Thyroid gland (tissue), 4 donors: Measurements from ENCODE around the gene IFIT3. TPM values are rescaled to one million over a fixed set of nuclear protein-coding genes. Genes with fewer than 3 reads are reported as not detected.

Experiments used
- DNase-seq, 2 donors: peaks; one replicate each; pipeline ENCODE4 v3.0.0-alpha.2; 2019
- H3K27ac ChIP-seq, 3 donors: fragments of 200-600 bp; sonication (generic); 1 replicate in 2 of 3; 2 replicates in 1 of 3; pipeline ENCODE4 v1.5.1; 2016 to 2019; ENCODE audit warnings: mild to moderate bottlenecking in 1 of 3, moderate library complexity in 1 of 3
- H3K27me3 ChIP-seq: fragments of 200-600 bp; sonication (generic); one replicate; pipeline ENCODE4 v1.5.1; 2019
- H3K36me3 ChIP-seq, 2 donors: fragments of 200-600 bp; sonication (generic); one replicate each; pipeline ENCODE4 v1.5.1; 2016 to 2019
- H3K4me1 ChIP-seq, 2 donors: fragments of 200-600 bp; sonication (generic); one replicate each; pipeline ENCODE4 v1.5.1; 2017 to 2019
- H3K4me3 ChIP-seq, 3 donors: fragments of 200-600 bp; sonication (generic); replicated peaks in 1 of 3; 1 replicate in 2 of 3; 2 replicates in 1 of 3; pipeline ENCODE4 v1.5.1; 2016; ENCODE audit warnings: mild to moderate bottlenecking in 1 of 3
- H3K9me3 ChIP-seq: fragments of 200-600 bp; sonication (generic); one replicate; pipeline ENCODE4 v1.5.1; 2017
- POLR2A ChIP-seq, 2 donors: fragments of 450-650 bp; IDR thresholded peaks; one replicate each; pipeline ENCODE4 v1.6.1; 2017; ENCODE audit warnings: antibody characterized with exemption in 2 of 2, mild to moderate bottlenecking in 2 of 2, moderate library complexity in 1 of 2
- WGBS, 2 donors: methylation state at CpG; one replicate each; pipeline ENCODE4 v1.1.5; 2017; 5-methylcytosine and 5-hydroxymethylcytosine counted together
- intact Hi-C: fragments of 100-400 bp; cut with DNase I; formaldehyde crosslinking; loops from one replicate; pipeline ENCODE4 v1.15.1; 2023
- total RNA-seq, 4 donors: library from RNA; depleted of rRNA; stranded (reverse); fragments of >200 nt; gene quantifications; one replicate each; pipeline ENCODE4 v1.2.3, GENCODE V29; 2016
- TF ChIP-seq, protein P1 (sequence below), 6 experiments: fragments of 200-600 bp in 3 of 6; fragments of 450-650 bp in 3 of 6; sonication (generic) in 3 of 6; IDR thresholded peaks; one replicate each; pipeline ENCODE4 v1.5.1; 2016 to 2019; ENCODE audit warnings: antibody characterized with exemption in 6 of 6, mild to moderate bottlenecking in 2 of 6, inconsistent platforms in 1 of 6, moderate library complexity in 1 of 6

Gene IFIT3
- total RNA-seq, 4 donors from 2014 or later = 5.9 to 11.4 (median 8.8) TPM

DNA sequence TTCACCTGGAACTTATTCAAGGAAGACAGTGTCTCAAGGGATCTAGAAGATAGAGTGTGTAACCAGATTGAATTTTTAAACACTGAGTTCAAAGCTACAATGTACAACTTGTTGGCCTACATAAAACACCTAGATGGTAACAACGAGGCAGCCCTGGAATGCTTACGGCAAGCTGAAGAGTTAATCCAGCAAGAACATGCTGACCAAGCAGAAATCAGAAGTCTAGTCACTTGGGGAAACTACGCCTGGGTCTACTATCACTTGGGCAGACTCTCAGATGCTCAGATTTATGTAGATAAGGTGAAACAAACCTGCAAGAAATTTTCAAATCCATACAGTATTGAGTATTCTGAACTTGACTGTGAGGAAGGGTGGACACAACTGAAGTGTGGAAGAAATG, 10.9 kb downstream of the IFIT3 start:
- 86 to 90% methylated on average over 3 of the region's 3 CpGs for WGBS, 2 donors
- peaks cover 0 to 6% of the 10 kb centered on the region in 2 donors for H3K36me3 ChIP-seq
- no peak overlapping the region for H3K4me3 ChIP-seq
- intact Hi-C loops = no loop called here
- H3K9me3 ChIP-seq = no peaks in the 10 kb centered on the region
- peaks cover 2 to 5% of the 10 kb centered on the region in 2 donors for H3K4me1 ChIP-seq
- H3K27me3 ChIP-seq = no peaks in the 10 kb centered on the region
- no peak for TF ChIP-seq POLR2A (IDR thresholded peaks at IDR 0.05)
- TF ChIP-seq, protein P1, sequence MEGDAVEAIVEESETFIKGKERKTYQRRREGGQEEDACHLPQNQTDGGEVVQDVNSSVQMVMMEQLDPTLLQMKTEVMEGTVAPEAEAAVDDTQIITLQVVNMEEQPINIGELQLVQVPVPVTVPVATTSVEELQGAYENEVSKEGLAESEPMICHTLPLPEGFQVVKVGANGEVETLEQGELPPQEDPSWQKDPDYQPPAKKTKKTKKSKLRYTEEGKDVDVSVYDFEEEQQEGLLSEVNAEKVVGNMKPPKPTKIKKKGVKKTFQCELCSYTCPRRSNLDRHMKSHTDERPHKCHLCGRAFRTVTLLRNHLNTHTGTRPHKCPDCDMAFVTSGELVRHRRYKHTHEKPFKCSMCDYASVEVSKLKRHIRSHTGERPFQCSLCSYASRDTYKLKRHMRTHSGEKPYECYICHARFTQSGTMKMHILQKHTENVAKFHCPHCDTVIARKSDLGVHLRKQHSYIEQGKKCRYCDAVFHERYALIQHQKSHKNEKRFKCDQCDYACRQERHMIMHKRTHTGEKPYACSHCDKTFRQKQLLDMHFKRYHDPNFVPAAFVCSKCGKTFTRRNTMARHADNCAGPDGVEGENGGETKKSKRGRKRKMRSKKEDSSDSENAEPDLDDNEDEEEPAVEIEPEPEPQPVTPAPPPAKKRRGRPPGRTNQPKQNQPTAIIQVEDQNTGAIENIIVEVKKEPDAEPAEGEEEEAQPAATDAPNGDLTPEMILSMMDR (IDR thresholded peaks at IDR 0.05) = no peak
- no peak for DNase-seq
- no peak overlapping the region for H3K27ac ChIP-seq

DNA sequence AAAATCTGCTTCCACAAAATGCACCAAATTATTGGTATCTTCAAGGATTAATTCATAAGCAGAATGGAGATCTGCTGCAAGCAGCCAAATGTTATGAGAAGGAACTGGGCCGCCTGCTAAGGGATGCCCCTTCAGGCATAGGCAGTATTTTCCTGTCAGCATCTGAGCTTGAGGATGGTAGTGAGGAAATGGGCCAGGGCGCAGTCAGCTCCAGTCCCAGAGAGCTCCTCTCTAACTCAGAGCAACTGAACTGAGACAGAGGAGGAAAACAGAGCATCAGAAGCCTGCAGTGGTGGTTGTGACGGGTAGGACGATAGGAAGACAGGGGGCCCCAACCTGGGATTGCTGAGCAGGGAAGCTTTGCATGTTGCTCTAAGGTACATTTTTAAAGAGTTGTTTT, 12.1 kb downstream of the IFIT3 start:
- H3K27me3 ChIP-seq = no peaks in the 10 kb centered on the region
- TF ChIP-seq POLR2A (IDR thresholded peaks at IDR 0.05) = no peak
- TF ChIP-seq, protein P1 (IDR thresholded peaks at IDR 0.05) = no peak
- intact Hi-C loops = no loop called here
- no peak overlapping the region for H3K27ac ChIP-seq
- 94 to 97% methylated on average over 3 to 4 of the region's 4 CpGs for WGBS, 2 donors
- no peak overlapping the region for H3K4me3 ChIP-seq
- no peak for DNase-seq
- no peaks in the 10 kb centered on the region for H3K4me1 ChIP-seq
- H3K36me3 ChIP-seq = peaks cover 0 to 6% of the 10 kb centered on the region in 2 donors
- H3K9me3 ChIP-seq = no peaks in the 10 kb centered on the region

DNA sequence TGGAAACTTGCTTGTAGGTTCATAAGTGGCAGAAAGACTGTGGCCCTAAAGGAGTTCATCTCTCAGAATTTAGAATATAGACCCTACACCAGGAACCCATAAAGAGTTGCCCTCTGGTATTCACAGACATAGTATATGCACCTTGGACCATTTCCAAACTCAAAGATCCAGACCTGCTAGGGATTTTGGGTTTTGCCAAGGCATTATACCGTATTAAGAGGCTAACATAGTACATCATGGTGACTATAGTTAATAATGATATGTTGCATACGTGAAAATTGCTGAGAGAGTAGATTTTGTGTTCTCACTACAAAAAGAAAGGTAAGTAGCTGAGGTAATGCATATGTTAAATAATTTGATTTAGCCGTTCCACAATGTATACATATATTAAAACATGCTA, 13.9 kb downstream of the IFIT3 start:
- intact Hi-C loops = no loop called here
- H3K36me3 ChIP-seq = peaks cover 0 to 6% of the 10 kb centered on the region in 2 donors
- H3K9me3 ChIP-seq = no peaks in the 10 kb centered on the region
- H3K4me3 ChIP-seq = no peak overlapping the region
- 93 to 94% methylated on average over 3 of the region's 3 CpGs for WGBS, 2 donors
- no peak for TF ChIP-seq POLR2A (IDR thresholded peaks at IDR 0.05)
- TF ChIP-seq, protein P1 (IDR thresholded peaks at IDR 0.05) = no peak
- H3K4me1 ChIP-seq = peaks cover 0 to 6% of the 10 kb centered on the region in 2 donors
- H3K27ac ChIP-seq = no peak overlapping the region
- H3K27me3 ChIP-seq = no peaks in the 10 kb centered on the region
- DNase-seq = no peak

DNA sequence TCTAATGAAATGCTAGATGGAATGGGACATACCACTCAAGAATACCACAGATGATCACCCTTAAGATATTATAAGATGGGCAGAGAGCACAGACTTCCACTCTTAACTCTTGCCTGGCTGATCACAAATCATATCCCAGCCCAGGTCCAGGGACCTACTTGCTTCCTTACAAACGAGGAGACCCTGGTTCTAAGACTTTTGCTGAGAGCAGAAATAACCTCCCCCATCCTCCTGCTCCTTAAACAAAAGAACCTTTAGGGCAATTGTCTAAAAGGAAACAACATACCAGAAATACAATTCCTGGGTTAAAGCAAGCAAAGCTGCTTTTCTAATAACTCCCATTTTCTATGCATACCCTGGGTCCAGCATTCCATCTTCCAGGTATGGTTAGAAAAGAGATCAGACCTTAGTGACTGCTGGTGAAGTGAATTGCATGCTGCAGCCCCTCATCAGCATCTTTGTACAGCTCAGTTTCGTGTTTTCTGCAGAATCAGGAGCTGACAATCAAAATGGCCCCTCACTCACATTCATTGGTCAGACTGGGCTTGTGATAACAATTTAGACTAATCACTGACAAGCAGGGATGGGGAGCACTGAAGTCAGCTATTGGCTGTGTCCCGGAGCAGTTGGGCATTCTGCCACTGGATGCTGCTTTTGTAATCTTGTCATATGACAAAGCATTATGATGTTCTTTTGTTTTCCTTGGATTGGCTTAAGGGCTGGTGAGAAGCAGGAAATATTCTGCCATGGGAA, 14.6 kb downstream of the IFIT3 start:
- peak; percentile 25 to 42 for DNase-seq
- no peak overlapping the region for H3K27ac ChIP-seq
- TF ChIP-seq POLR2A (IDR thresholded peaks at IDR 0.05) = no peak
- TF ChIP-seq, protein P1 (IDR thresholded peaks at IDR 0.05) = no peak

DNA sequence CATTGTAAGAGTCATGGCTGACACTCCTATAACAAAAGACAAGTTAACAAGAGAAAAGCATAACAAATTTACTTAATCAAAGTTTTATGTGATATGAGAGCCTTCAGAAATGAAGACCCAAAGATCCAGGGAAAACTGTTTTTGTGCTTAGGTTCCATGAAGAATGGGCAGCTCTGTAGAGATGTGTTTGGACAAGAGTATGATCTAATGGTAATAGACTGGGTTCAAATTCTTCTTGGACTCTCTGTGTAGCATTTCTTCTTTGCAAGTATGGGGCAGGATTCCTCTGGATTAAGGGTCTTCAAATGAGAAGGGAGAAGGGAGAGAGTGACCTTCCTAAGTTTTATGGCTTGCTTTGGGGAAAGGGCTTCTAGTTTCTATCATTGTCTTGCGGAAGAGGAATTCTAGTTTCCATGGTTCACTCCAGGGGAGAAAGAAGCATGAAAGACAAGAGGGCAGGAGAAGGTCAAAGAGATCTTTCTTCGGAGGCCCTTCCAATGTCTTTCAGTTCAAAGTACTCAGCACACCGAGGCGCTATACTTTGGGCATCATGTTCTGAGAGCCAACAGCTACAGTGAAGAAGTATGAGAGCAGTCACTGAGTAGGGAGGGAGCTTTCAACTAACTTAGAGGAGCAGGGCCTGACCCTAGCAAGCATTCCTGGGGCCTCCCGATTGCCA, 15.4 kb downstream of the IFIT3 start:
- WGBS, 2 donors = 86 to 91% methylated on average over 5 of the region's 5 CpGs
- TF ChIP-seq POLR2A (IDR thresholded peaks at IDR 0.05) = no peak
- TF ChIP-seq, protein P1 (IDR thresholded peaks at IDR 0.05) = no peak
- no peak overlapping the region for H3K27ac ChIP-seq

More for the DNA sequence above, 14.6 kb downstream of the IFIT3 start:
- Histone ChIP-seq H3K36me3 (peaks cover 0 to 6% of the 10 kb centered on the region in 2 donors), H3K4me1 (peaks cover 0 to 14% of the 10 kb centered on the region in 2 donors), H3K4me3 (no peak overlapping the region), H3K27me3 (no peaks in the 10 kb centered on the region), H3K9me3 (no peaks in the 10 kb centered on the region)
- intact Hi-C loops = no loop called here
- 66 to 70% methylated on average over 3 of the region's 3 CpGs for WGBS, 2 donors

More for the DNA sequence above, 15.4 kb downstream of the IFIT3 start:
- Histone ChIP-seq H3K4me3 (no peak overlapping the region), H3K36me3 (peaks cover 0 to 6% of the 10 kb centered on the region in 2 donors), H3K9me3 (no peaks in the 10 kb centered on the region), H3K4me1 (peaks cover 0 to 22% of the 10 kb centered on the region in 2 donors), H3K27me3 (no peaks in the 10 kb centered on the region)
- intact Hi-C loops = no loop called here
- no peak for DNase-seq
